Adrenal gland (tissue), 12 donors: ENCODE results near the gene ZKSCAN8. TPM values are rescaled to one million over a fixed set of nuclear protein-coding genes. Genes with fewer than 3 reads are reported as not detected.

Experiments
- DNase-seq, 7 donors: peaks; one replicate each; pipeline ENCODE4 v3.0.0-alpha.2; 2019 to 2020
- H3K27ac ChIP-seq, 5 donors: fragments of 200-600 bp; sonication (generic) in 4 of 5; 1 replicate in 3 of 5; 2 replicates in 2 of 5; pipeline versions ENCODE4 v1.5.1 to v1.8.0; 2016 to 2020; ENCODE audit warnings: mild to moderate bottlenecking in 1 of 5
- H3K27me3 ChIP-seq: fragments of 200-600 bp; 2 replicates; pipeline ENCODE4 v1.8.0; 2021
- H3K36me3 ChIP-seq, 2 donors: fragments of 200-600 bp; replicated peaks in 1 of 2; 1 replicate in 1 of 2; 2 replicates in 1 of 2; pipeline versions ENCODE4 v1.5.1 to v1.8.0; 2018 to 2022
- H3K4me1 ChIP-seq, 2 donors: fragments of 200-600 bp; replicated peaks in 1 of 2; 1 replicate in 1 of 2; 2 replicates in 1 of 2; pipeline versions ENCODE4 v1.5.1 to v1.8.0; 2018 to 2021
- H3K4me3 ChIP-seq, 4 donors: fragments of 200-600 bp; sonication (generic) in 3 of 4; one replicate each; pipeline ENCODE4 v1.5.1; 2016 to 2018
- H3K9me3 ChIP-seq, 3 donors: fragments of 200-600 bp; sonication (generic) in 1 of 3; replicated peaks in 1 of 3; 1 replicate in 2 of 3; 2 replicates in 1 of 3; pipeline versions ENCODE4 v1.5.1 to v1.8.0; 2016 to 2021
- POLR2A ChIP-seq, 2 donors: fragments of 450-650 bp; IDR thresholded peaks; one replicate each; pipeline ENCODE4 v1.6.1; 2017; ENCODE audit warnings: antibody characterized with exemption in 2 of 2, mild to moderate bottlenecking in 2 of 2, moderate library complexity in 1 of 2
- whole genome bisulfite sequencing, 4 donors: extraction: QIAGEN DNeasy Blood & Tissue Kit in 2 of 4; methylation state at CpG; one replicate each; pipeline versions ENCODE4 v1.1.5 to v1.1.7; 2013 to 2017; 5-methylcytosine and 5-hydroxymethylcytosine counted together
- intact Hi-C, 2 donors: fragments of 100-400 bp; cut with DNase I; formaldehyde crosslinking; loops; one replicate each; pipeline versions ENCODE4 v1.14.1 to v1.15.0; 2022 to 2023
- polyA plus RNA-seq, 3 donors: library from polyadenylated mRNA; stranded (reverse); fragments of 200-250 nt in 2 of 3; fragments of 350-450 nt in 1 of 3; fragmentation: Illumina TruSeq in 1 of 3; extraction: RNeasy Lipid Tissue Mini Kit (QIAGEN cat#74804) in 1 of 3; gene quantifications; one replicate each; pipeline ENCODE4 v1.2.3, GENCODE V29; 2013 to 2014
- total RNA-seq, 9 donors: library from RNA; depleted of rRNA in 4 of 9; stranded (reverse); fragments of >200 nt in 4 of 9; fragments of 120-200 nt in 1 of 9; fragmentation: NEBNext Ultra II Directional in 1 of 9; extraction: Animal tissue kit (Norgen Biotek cat#: 25700) in 1 of 9; gene quantifications; one replicate each; pipeline versions ENCODE4 v1.1.0 to v1.2.4, GENCODE V29; 2013 to 2023
- TF ChIP-seq, protein P1 (sequence below), 6 experiments: fragments of 450-650 bp in 4 of 6; fragments of 200-600 bp in 2 of 6; sonication (generic) in 1 of 6; IDR thresholded peaks; 1 replicate in 5 of 6; 2 replicates in 1 of 6; pipeline versions ENCODE4 v1.5.1 to v1.8.0; 2016 to 2021; ENCODE audit warnings: antibody characterized with exemption in 6 of 6, mild to moderate bottlenecking in 2 of 6, moderate library complexity in 1 of 6
- donor health status: healthy with polysubstance abuse.
- donor health status: Bipolar disorder and iron deficiency.
- donor health status: DM: yes; HTN: yes; CAD: no.
- donor health status: DM: no; HTN: no; CAD: no.
- donor health status: DM: no; HTN: no; CAD: no.
- donor health status: DM: yes; HTN: yes; CAD: no.

Gene ZKSCAN8
- total and polyA plus RNA-seq, 12 donors = 3.5 to 26.1 (median 19.1) TPM

DNA sequence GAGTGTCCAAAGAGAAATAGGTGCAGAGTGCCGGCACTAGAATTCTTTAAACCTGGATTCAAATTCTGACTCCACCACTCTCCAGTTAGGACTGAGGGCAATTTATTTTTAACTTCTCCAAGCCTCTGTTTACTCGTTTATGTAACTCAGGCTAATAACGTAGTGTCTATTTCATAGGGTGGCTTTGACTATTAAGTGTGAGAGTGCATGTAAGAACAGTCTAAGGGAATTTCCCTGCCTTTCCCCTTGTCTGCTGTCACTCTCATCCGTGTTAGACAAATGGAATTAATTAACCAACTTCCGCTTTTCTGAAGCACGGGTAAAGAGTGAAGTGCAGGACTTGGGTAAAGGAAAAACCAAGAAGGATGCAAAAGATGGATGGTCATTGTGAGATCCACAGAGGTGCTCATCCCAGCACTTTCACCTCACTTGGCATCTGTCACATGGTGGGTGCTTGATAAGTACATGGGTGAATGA, 4.1 kb upstream of the ZKSCAN8 start:
- H3K9me3 ChIP-seq = no peaks in the 10 kb centered on the region
- no peak for DNase-seq
- H3K27ac ChIP-seq = peak overlapping the region; percentile 89 to 96 (median 95)
- 1 to 3% (median 2%) methylated on average over 6 of the region's 6 CpGs for WGBS, 4 donors
- H3K27me3 ChIP-seq = no peaks in the 10 kb centered on the region
- peaks cover 5 to 34% of the 10 kb centered on the region in 2 donors for H3K4me1 ChIP-seq
- H3K36me3 ChIP-seq = no peaks in the 10 kb centered on the region
- TF ChIP-seq POLR2A (IDR thresholded peaks at IDR 0.05) = no peak
- TF ChIP-seq, protein P1, sequence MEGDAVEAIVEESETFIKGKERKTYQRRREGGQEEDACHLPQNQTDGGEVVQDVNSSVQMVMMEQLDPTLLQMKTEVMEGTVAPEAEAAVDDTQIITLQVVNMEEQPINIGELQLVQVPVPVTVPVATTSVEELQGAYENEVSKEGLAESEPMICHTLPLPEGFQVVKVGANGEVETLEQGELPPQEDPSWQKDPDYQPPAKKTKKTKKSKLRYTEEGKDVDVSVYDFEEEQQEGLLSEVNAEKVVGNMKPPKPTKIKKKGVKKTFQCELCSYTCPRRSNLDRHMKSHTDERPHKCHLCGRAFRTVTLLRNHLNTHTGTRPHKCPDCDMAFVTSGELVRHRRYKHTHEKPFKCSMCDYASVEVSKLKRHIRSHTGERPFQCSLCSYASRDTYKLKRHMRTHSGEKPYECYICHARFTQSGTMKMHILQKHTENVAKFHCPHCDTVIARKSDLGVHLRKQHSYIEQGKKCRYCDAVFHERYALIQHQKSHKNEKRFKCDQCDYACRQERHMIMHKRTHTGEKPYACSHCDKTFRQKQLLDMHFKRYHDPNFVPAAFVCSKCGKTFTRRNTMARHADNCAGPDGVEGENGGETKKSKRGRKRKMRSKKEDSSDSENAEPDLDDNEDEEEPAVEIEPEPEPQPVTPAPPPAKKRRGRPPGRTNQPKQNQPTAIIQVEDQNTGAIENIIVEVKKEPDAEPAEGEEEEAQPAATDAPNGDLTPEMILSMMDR (IDR thresholded peaks at IDR 0.05) = no peak
- H3K4me3 ChIP-seq = peak overlapping the region in 2 of 4 donors; percentile 76 to 90
- intact Hi-C loops = loop anchor here in 1 of 2 donors (10.0 kb wide), 1 partner anchor 217 kb away; no protein-coding TSS in a partner anchor

DNA sequence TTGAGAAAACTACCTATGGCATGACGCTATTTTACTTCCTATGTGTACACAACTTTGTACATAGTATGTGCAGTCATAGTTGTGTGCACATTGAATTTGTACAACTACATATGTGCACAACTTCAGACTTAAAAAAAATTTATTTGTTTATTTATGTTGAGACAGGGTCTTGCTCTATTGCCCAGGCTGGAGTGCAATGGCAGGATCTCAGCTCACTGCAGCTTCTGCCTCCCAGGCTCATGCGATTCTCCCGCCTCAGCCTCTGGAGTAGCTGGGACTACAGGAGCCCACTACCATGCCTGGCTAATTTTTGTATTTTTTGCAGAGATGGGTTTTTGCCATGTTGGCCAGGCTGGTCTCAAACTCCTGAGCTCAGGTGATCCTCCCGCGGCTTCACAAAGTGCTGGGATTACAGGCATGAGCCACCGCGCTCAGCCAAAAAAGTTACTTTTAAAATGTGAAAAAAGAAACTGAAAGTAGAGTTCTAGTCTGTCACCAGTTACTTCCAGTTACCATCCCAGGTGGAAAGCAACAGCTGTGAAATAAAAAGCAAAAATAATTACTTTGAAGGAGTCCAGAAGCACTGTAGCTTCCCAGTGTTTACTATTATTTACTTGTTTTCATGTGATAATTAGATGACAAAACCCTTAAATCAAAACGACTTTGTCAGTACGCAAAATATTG, 1.7 kb upstream of the ZKSCAN8 start:
- WGBS, 4 donors = 62 to 77% (median 69%) methylated on average over 9 of the region's 9 CpGs
- Histone ChIP-seq H3K4me1 (peaks cover 5 to 40% of the 10 kb centered on the region in 2 donors), H3K36me3 (no peaks in the 10 kb centered on the region), H3K27me3 (no peaks in the 10 kb centered on the region), H3K4me3 (no peak overlapping the region), H3K27ac (no peak overlapping the region), H3K9me3 (no peaks in the 10 kb centered on the region)
- DNase-seq = no peak
- intact Hi-C loops = loop anchor here (10.0 kb wide), 2 partner anchors 75 to 215 kb away; no protein-coding TSS in a partner anchor
- TF ChIP-seq, protein P1 (IDR thresholded peaks at IDR 0.05) = no peak
- no peak for TF ChIP-seq POLR2A (IDR thresholded peaks at IDR 0.05)

DNA sequence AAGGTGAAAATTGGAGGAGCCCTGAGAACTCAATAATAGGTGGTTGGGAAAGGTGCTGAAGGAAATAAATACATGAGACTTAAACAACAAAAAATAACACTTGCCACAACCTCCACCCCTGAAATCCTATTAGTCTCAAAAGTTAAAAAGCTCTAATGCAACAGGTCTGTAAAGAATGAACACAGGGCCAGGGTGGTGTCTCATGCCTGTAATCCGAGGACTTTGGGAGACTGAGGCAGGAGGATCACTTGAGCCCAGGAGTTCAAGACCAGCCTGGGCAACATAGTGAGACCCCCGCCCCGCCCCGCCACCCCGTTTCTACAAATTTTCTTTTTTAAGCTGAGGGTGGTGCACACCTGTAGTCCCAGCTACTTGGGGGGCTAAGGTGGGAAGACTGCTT, 1.1 kb upstream of the ZKSCAN8 start:
- TF ChIP-seq, protein P1 (IDR thresholded peaks at IDR 0.05) = no peak
- TF ChIP-seq POLR2A (IDR thresholded peaks at IDR 0.05) = no peak
- H3K9me3 ChIP-seq = no peaks in the 10 kb centered on the region
- intact Hi-C loops = loop anchor here in 1 of 2 donors (10.0 kb wide), 1 partner anchor 74 kb away; no protein-coding TSS in a partner anchor
- H3K27ac ChIP-seq = no peak overlapping the region
- no peaks in the 10 kb centered on the region for H3K36me3 ChIP-seq
- 66 to 77% (median 69%) methylated on average over 5 of the region's 5 CpGs for WGBS, 4 donors
- H3K4me3 ChIP-seq = no peak overlapping the region
- no peaks in the 10 kb centered on the region for H3K27me3 ChIP-seq
- H3K4me1 ChIP-seq = peaks cover 5 to 34% of the 10 kb centered on the region in 2 donors
- no peak for DNase-seq

DNA sequence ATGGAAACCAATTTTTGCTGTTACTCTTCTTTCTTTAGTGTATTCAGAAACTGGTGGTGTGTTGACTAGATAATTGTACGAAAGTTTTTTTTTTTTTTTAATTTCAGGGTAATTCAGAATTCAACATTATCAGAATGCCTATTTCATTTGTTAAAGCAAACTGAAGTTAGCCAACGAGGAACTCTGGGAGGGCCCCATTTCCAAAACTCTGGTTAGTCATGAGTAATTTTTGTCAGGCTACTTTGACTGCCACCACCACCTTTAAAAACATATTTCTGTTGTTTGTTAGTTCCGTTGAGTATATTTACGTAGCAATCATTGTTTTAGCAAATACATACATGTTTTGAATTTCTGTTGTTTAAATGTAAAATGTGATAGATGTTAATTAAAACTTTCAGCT, 763 bp downstream of the ZKSCAN8 start:
- WGBS, 4 donors = 7 to 16% (median 13%) methylated on average over 4 of the region's 4 CpGs
- Histone ChIP-seq H3K4me1 (peaks cover 5 to 32% of the 10 kb centered on the region in 2 donors), H3K27me3 (no peaks in the 10 kb centered on the region), H3K9me3 (no peaks in the 10 kb centered on the region), H3K36me3 (no peaks in the 10 kb centered on the region), H3K27ac (peak overlapping the region in 2 of 5 donors; percentile 77 to 78), H3K4me3 (peak overlapping the region in 3 of 4 donors; percentile 66 to 88 (median 79))
- DNase-seq = no peak
- TF ChIP-seq, protein P1 (IDR thresholded peaks at IDR 0.05) = no peak
- TF ChIP-seq POLR2A (IDR thresholded peaks at IDR 0.05) = no peak
- intact Hi-C loops = loop anchor here in 1 of 2 donors (10.0 kb wide), 1 partner anchor 72 kb away; no protein-coding TSS in a partner anchor
